Panc1 (cell line): ENCODE measurements around the gene PTRH2.

Source experiments
- POLR2AphosphoS5 ChIP-seq: IDR thresholded peaks from 2 replicates; pipeline ENCODE4 v1.6.1; 2012; ENCODE audit warnings: mild to moderate bottlenecking, low read depth, low read length, moderate library complexity
- SIN3A ChIP-seq: IDR thresholded peaks from 2 replicates; pipeline ENCODE4 v1.6.1; 2012; ENCODE audit warnings: low read depth, mild to moderate bottlenecking, low read length, moderate library complexity, borderline replicate concordance; ENCODE audit not compliant: insufficient read depth
- TF ChIP-seq, protein P1 (sequence below): fragments of 450-650 bp; IDR thresholded peaks from 2 replicates; pipeline ENCODE4 v1.5.1; 2017; ENCODE audit warnings: mild to moderate bottlenecking
- TF ChIP-seq, protein P2 (sequence below), 2 experiments: IDR thresholded peaks; 2 replicates each; pipeline ENCODE4 v1.6.1; 2011 to 2012; ENCODE audit warnings: low read depth in 2 of 2, control low read depth in 1 of 2, low read length in 1 of 2, mild to moderate bottlenecking in 1 of 2, moderate library complexity in 1 of 2; ENCODE audit not compliant: insufficient read depth in 1 of 2

DNA sequence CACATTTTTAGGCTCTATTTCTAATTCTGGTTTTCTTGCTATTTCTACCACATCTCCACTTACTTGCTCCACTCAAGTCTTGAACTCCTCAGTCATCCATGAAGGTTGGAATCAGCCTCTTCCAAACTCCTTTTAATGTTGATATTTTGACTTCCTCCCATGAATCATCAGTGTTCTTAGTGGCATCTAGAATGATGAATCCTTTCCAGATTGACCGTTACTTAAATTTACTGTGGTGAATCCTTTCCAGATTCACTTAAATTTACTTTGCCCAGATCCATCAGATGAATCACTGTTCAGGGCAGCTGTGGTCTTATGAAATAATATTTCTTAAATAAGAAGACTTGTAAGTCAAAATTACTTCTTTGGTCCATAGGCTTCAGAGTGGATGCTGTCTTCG lies 55.1 kb downstream of the PTRH2 start:
- TF ChIP-seq, protein P1, sequence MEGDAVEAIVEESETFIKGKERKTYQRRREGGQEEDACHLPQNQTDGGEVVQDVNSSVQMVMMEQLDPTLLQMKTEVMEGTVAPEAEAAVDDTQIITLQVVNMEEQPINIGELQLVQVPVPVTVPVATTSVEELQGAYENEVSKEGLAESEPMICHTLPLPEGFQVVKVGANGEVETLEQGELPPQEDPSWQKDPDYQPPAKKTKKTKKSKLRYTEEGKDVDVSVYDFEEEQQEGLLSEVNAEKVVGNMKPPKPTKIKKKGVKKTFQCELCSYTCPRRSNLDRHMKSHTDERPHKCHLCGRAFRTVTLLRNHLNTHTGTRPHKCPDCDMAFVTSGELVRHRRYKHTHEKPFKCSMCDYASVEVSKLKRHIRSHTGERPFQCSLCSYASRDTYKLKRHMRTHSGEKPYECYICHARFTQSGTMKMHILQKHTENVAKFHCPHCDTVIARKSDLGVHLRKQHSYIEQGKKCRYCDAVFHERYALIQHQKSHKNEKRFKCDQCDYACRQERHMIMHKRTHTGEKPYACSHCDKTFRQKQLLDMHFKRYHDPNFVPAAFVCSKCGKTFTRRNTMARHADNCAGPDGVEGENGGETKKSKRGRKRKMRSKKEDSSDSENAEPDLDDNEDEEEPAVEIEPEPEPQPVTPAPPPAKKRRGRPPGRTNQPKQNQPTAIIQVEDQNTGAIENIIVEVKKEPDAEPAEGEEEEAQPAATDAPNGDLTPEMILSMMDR: no peak
- TF ChIP-seq, protein P2, sequence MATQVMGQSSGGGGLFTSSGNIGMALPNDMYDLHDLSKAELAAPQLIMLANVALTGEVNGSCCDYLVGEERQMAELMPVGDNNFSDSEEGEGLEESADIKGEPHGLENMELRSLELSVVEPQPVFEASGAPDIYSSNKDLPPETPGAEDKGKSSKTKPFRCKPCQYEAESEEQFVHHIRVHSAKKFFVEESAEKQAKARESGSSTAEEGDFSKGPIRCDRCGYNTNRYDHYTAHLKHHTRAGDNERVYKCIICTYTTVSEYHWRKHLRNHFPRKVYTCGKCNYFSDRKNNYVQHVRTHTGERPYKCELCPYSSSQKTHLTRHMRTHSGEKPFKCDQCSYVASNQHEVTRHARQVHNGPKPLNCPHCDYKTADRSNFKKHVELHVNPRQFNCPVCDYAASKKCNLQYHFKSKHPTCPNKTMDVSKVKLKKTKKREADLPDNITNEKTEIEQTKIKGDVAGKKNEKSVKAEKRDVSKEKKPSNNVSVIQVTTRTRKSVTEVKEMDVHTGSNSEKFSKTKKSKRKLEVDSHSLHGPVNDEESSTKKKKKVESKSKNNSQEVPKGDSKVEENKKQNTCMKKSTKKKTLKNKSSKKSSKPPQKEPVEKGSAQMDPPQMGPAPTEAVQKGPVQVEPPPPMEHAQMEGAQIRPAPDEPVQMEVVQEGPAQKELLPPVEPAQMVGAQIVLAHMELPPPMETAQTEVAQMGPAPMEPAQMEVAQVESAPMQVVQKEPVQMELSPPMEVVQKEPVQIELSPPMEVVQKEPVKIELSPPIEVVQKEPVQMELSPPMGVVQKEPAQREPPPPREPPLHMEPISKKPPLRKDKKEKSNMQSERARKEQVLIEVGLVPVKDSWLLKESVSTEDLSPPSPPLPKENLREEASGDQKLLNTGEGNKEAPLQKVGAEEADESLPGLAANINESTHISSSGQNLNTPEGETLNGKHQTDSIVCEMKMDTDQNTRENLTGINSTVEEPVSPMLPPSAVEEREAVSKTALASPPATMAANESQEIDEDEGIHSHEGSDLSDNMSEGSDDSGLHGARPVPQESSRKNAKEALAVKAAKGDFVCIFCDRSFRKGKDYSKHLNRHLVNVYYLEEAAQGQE (IDR thresholded peaks at IDR 0.05; ENCODE audit: insufficient read depth in 1 of 2, low read depth in 2 of 2, low read length in 1 of 2): no peak
- TF ChIP-seq SIN3A: no peak
- TF ChIP-seq POLR2AphosphoS5: no peak
